OCI-LY3 (cell line): ENCODE measurements around the gene CDKN1C.

ENCODE experiments used
- H2AFZ ChIP-seq: fragments of 200-600, 300-600 bp; shearing (Covaris generic); 2 replicates; pipeline ENCODE4 v1.6.0; 2014; ENCODE audit warnings: antibody characterized with exemption, low read depth, low read length
- H3K27ac ChIP-seq: fragments of 200-600, 300-600 bp; sonication (generic); 2 replicates; pipeline ENCODE4 v1.5.1; 2014; ENCODE audit warnings: mild to moderate bottlenecking, low read length, moderate library complexity, mixed read lengths
- H3K27me3 ChIP-seq: fragments of 200-600, 300-600 bp; sonication (generic); 2 replicates; pipeline ENCODE4 v1.6.1; 2014; ENCODE audit warnings: low read depth, low read length, mixed read lengths
- H3K36me3 ChIP-seq: fragments of 200-600, 300-600 bp; sonication (generic); replicated peaks from 2 replicates; pipeline ENCODE3; 2014; ENCODE audit warnings: low read depth, low read length, mixed read lengths
- H3K4me1 ChIP-seq: fragments of 300-600, 200-600 bp; sonication (generic); 2 replicates; pipeline ENCODE4 v1.6.1; 2014; ENCODE audit warnings: low read length, mixed read lengths
- H3K4me2 ChIP-seq: fragments of 200-600, 300-600 bp; sonication (generic); 2 replicates; pipeline ENCODE4 v1.6.1; 2014; ENCODE audit warnings: low read length, mixed read lengths
- H3K4me3 ChIP-seq: fragments of 300-600, 200-600 bp; sonication (generic); 2 replicates; pipeline ENCODE4 v1.5.1; 2014; ENCODE audit warnings: antibody characterized with exemption, mild to moderate bottlenecking, low read length, moderate library complexity
- H3K79me2 ChIP-seq: fragments of 300-600, 200-600 bp; shearing (Covaris generic); 2 replicates; pipeline ENCODE4 v1.6.1; 2014; ENCODE audit warnings: mild to moderate bottlenecking, low read length, mixed read lengths
- H3K9ac ChIP-seq: fragments of 300-600, 200-600 bp; shearing (Covaris generic); 2 replicates; pipeline ENCODE4 v1.6.0; 2014; ENCODE audit warnings: mild to moderate bottlenecking, low read length, moderate library complexity
- H3K9me3 ChIP-seq: fragments of 200-600, 300-600 bp; shearing (Covaris generic); 2 replicates; pipeline ENCODE4 v1.6.1; 2014; ENCODE audit warnings: low read length, mixed read lengths; ENCODE audit not compliant: insufficient read depth
- H4K20me1 ChIP-seq: fragments of 200-600, 300-600 bp; sonication (generic); 2 replicates; pipeline ENCODE4 v1.6.1; 2016; ENCODE audit warnings: low read length, mixed read lengths; ENCODE audit not compliant: insufficient read depth
- CTCF ChIP-seq: fragments of 200-600, 300-600 bp; sonication (generic); IDR thresholded peaks from 2 replicates; pipeline ENCODE4 v1.5.1; 2014; ENCODE audit warnings: antibody characterized with exemption, low read length, low read depth
- EZH2phosphoT487 ChIP-seq: fragments of 200-600 bp; shearing (Covaris generic); IDR thresholded peaks from 2 replicates; pipeline ENCODE4 v1.6.1; 2018; ENCODE audit warnings: antibody characterized with exemption, mixed run types, low read depth

Gene CDKN1C

DNA sequence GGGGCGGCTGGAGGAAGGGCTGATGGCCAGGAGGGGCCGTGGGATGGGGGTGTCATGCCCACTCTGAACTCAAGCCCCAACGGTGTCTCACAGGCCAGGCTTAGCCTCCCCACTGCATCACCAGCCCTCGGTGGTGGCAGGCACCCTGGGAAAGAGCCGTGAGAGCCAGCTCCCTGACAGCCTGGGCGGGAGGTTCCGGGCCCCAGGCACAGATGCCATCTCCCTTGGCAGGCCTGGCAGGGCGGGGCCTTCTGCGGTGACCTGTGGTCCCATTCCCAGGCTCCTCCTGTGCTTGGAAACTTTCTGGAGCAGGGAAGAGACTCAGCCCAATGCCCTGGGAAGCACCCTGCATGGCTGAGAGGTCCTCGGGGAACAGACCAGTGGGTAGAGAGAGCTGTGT, 38.8 kb upstream of the CDKN1C start:
- Histone ChIP-seq H3K27me3 (no peaks in the 10 kb centered on the region), H3K36me3 (no peaks in the 10 kb centered on the region), H2AFZ (no peak overlapping the region), H3K4me1 (no peaks in the 10 kb centered on the region), H3K79me2 (no peaks in the 10 kb centered on the region), H3K9me3 (no peaks in the 10 kb centered on the region), H4K20me1 (no peaks in the 10 kb centered on the region), H3K27ac (no peak overlapping the region), H3K4me2 (no peak overlapping the region), H3K4me3 (no peak overlapping the region), H3K9ac (no peak overlapping the region)
- no peak for TF ChIP-seq CTCF
- no peak for TF ChIP-seq EZH2phosphoT487

DNA sequence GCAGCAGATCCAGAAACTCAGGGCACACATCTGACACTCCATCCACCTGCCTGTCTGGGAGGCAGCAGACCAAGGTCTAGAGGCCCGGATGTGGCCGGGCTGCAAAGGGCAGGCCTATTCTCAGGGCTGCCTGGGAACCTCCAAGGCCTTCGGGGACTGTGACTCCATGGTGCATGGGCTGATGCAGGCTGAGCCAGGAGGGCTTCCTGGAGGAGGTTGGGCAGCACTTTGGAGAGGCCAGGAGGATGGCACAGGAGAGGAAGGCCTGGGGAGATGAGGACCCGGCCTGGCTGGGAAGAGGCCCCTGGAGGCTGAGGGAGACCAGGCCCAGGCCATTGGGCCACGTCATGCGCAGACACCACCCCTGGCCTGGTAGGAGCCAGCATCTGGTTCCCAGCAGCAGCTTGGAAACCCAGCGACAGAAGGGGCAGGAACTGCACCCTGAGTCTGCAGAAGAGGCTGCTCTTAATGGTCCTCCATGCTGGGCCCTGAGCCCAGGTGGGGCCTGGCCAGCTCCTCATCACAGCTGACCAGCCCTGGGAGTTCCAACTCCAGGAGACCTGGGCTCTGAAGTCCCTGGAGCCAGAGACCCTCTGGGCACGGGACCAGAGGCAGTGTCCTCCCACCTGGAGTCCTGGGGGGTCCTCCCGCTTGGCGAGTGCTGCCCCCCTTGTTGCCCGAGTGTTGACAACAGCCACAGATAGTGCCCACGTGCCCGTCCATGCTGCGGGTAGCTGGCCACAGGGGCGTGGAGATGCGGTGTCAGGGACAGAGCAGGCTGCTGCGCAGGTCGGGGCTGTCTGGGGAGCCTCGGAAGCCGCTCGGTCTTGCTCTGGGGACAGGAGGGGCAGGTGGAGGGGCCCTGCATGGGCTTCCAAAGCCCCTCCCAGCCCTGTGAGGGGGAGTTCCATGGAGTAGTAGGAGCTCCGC, 38.1 kb upstream of the CDKN1C start:
- H3K27me3 ChIP-seq = no peaks in the 10 kb centered on the region

DNA sequence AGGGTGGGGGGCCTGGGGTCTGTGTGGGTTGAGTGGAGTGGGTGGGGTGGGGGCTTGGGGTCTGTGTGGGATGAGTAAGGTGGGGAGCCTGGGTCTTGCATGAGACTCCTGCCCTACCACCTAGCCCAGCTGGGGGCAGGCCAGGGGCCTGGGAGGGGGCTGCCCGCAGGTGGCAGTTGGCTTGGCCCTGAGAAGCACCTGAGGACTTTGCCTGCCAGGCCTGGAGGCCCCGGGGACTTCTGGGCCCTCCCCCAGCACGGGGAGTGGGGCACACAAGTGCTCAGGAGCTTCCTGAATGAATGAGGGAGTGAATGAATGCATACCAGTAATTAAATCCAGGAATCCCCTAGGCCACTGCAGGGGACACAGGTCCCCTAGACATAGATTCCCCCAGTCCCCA, 37.1 kb upstream of the CDKN1C start:
- H3K27me3 ChIP-seq = no peaks in the 10 kb centered on the region
- H3K9me3 ChIP-seq = no peaks in the 10 kb centered on the region
- no peak overlapping the region for H2AFZ ChIP-seq
- H3K9ac ChIP-seq = no peak overlapping the region
- no peak overlapping the region for H3K4me2 ChIP-seq
- H4K20me1 ChIP-seq = no peaks in the 10 kb centered on the region
- TF ChIP-seq EZH2phosphoT487 (no peak), CTCF (no peak)
- no peaks in the 10 kb centered on the region for H3K36me3 ChIP-seq
- H3K79me2 ChIP-seq = no peaks in the 10 kb centered on the region
- H3K4me1 ChIP-seq = no peaks in the 10 kb centered on the region
- H3K27ac ChIP-seq = no peak overlapping the region
- H3K4me3 ChIP-seq = no peak overlapping the region

More for the DNA sequence above, 38.1 kb upstream of the CDKN1C start:
- no peaks in the 10 kb centered on the region for H3K9me3 ChIP-seq
- no peak overlapping the region for H3K9ac ChIP-seq
- H3K27ac ChIP-seq = no peak overlapping the region
- no peak overlapping the region for H3K4me2 ChIP-seq
- no peaks in the 10 kb centered on the region for H4K20me1 ChIP-seq
- no peak overlapping the region for H3K4me3 ChIP-seq
- H3K79me2 ChIP-seq = no peaks in the 10 kb centered on the region
- H3K36me3 ChIP-seq = no peaks in the 10 kb centered on the region
- no peak overlapping the region for H2AFZ ChIP-seq
- H3K4me1 ChIP-seq = no peaks in the 10 kb centered on the region
- TF ChIP-seq CTCF (no peak), EZH2phosphoT487 (no peak)

GRCh38 chr11:2921742-2922493, 36.3 kb upstream of the CDKN1C start:
- Histone ChIP-seq H3K4me1 (no peaks in the 10 kb centered on the region), H3K9me3 (no peaks in the 10 kb centered on the region), H3K4me3 (no peak overlapping the region), H2AFZ (no peak overlapping the region), H4K20me1 (no peaks in the 10 kb centered on the region), H3K27ac (no peak overlapping the region), H3K9ac (no peak overlapping the region), H3K4me2 (no peak overlapping the region), H3K79me2 (no peaks in the 10 kb centered on the region), H3K36me3 (no peaks in the 10 kb centered on the region), H3K27me3 (no peaks in the 10 kb centered on the region)
- no peak for TF ChIP-seq CTCF
- no peak for TF ChIP-seq EZH2phosphoT487
